GM23248 (cell line): ENCODE data around the gene REXO1. TPM values are rescaled to one million over a fixed set of nuclear protein-coding genes. Genes with fewer than 3 reads are reported as not detected.

Experiments used
- DNase-seq: peaks from one replicate; pipeline ENCODE4 v3.0.0-alpha.2; 2015
- H2AFZ ChIP-seq: fragments of 200-600 bp; sonication (generic); 2 replicates; pipeline ENCODE4 v1.6.1; 2016; ENCODE audit warnings: antibody characterized with exemption
- H3F3A ChIP-seq: fragments of 200-600 bp; sonication (generic); 2 replicates; pipeline ENCODE4 v1.6.1; 2016; ENCODE audit warnings: mild to moderate bottlenecking, antibody characterized with exemption, mixed run types; ENCODE audit not compliant: insufficient read depth
- H3K27ac ChIP-seq: fragments of 200-600 bp; sonication (generic); 2 replicates; pipeline ENCODE4 v1.5.1; 2016; ENCODE audit warnings: mild to moderate bottlenecking
- H3K27me3 ChIP-seq: fragments of 200-600 bp; sonication (generic); replicated peaks from 2 replicates; pipeline ENCODE4 v1.6.1; 2016; ENCODE audit warnings: mild to moderate bottlenecking; ENCODE audit not compliant: insufficient read depth
- H3K36me3 ChIP-seq: fragments of 200-600 bp; sonication (generic); 2 replicates; pipeline ENCODE4 v1.6.1; 2016; ENCODE audit warnings: low read depth, mild to moderate bottlenecking
- H3K4me1 ChIP-seq: fragments of 200-600 bp; sonication (generic); 2 replicates; pipeline ENCODE4 v1.6.1; 2016; ENCODE audit warnings: mild to moderate bottlenecking; ENCODE audit not compliant: insufficient read depth
- H3K4me2 ChIP-seq: fragments of 200-600 bp; sonication (generic); one replicate; pipeline ENCODE4 v1.6.1; 2016; ENCODE audit warnings: mild to moderate bottlenecking; ENCODE audit not compliant: unreplicated experiment
- H3K4me3 ChIP-seq: fragments of 200-600 bp; sonication (generic); 2 replicates; pipeline ENCODE4 v1.5.1; 2016; ENCODE audit warnings: mild to moderate bottlenecking
- H3K79me2 ChIP-seq: fragments of 200-600 bp; sonication (generic); 2 replicates; pipeline ENCODE4 v1.6.1; 2016; ENCODE audit warnings: mild to moderate bottlenecking; ENCODE audit not compliant: insufficient read depth
- H3K9ac ChIP-seq: fragments of 200-600 bp; sonication (generic); 2 replicates; pipeline ENCODE4 v1.6.1; 2016; ENCODE audit warnings: mild to moderate bottlenecking
- H3K9me2 ChIP-seq: fragments of 200-600 bp; sonication (generic); 2 replicates; pipeline ENCODE4 v1.6.1; 2016; ENCODE audit warnings: mixed run types, mild to moderate bottlenecking, moderate library complexity; ENCODE audit not compliant: insufficient read depth
- H3K9me3 ChIP-seq: fragments of 200-600 bp; sonication (generic); one replicate; pipeline ENCODE4 v1.6.1; 2017; ENCODE audit warnings: low read depth
- H4K20me1 ChIP-seq: fragments of 200-600 bp; sonication (generic); 2 replicates; pipeline ENCODE4 v1.6.0; 2016; ENCODE audit not compliant: insufficient read depth
- EZH2 ChIP-seq: fragments of 200-600 bp; sonication (generic); IDR thresholded peaks from 2 replicates; pipeline ENCODE4 v1.6.1; 2018; ENCODE audit warnings: antibody characterized with exemption, mild to moderate bottlenecking; ENCODE audit not compliant: insufficient read depth, poor library complexity, severe bottlenecking
- EZH2phosphoT487 ChIP-seq: fragments of 200-600 bp; sonication (generic); IDR thresholded peaks from 2 replicates; pipeline ENCODE4 v1.6.1; 2018; ENCODE audit warnings: antibody characterized with exemption, moderate library complexity, mild to moderate bottlenecking, low read depth; ENCODE audit not compliant: insufficient read depth
- WGBS, 2 experiments: methylation state at CpG; one replicate each; pipeline ENCODE4 v1.1.6; 2015 to 2017; ENCODE audit warnings: low lambda C conversion rate in 2 of 2, low coverage in 1 of 2; ENCODE audit errors: missing lambda C conversion rate in 2 of 2; 5-methylcytosine and 5-hydroxymethylcytosine counted together
- in situ Hi-C: fragments of 300-500 bp; cut with MboI; formaldehyde crosslinking; loops from 2 replicates; pipeline ENCODE4 v1.15.0; 2020
- polyA plus RNA-seq: library from polyadenylated mRNA; unstranded; fragments of >200 nt; fragmentation: Nextera tagmentation; extraction: Ambion mirVana; gene quantifications from 2 replicates; pipeline ENCODE4 v1.2.1, GENCODE V29; 2016
- total RNA-seq: library from RNA; depleted of rRNA; stranded (reverse); fragments of >200 nt; shearing (Covaris generic); gene quantifications from 2 replicates; pipeline ENCODE4 v1.2.3, GENCODE V29; 2014

Gene REXO1
- total and polyA plus RNA-seq, 2 experiments from 2014 or later: 4.9 to 5.2 TPM

DNA sequence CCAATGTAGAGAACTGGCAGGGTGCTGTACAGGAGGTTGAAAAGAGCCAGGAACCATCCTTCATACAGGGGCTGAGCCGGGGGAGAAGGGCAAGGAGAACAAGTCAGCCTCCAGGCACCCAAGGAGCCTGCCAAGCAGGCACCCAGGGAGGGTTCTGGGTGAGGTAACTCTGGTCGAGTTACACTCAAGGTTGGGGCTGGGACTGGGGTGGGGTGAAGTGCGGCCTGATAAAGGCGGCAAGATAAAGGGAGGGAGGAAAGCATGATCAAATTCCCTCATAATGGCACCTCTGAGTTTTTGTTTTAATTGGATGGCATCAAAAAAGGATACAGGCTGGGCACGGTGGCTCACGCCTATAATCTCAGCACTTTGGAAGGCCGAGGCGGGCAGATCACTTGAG, 61.2 kb downstream of the REXO1 start:
- H2AFZ ChIP-seq: no peak overlapping the region
- DNase-seq: no peak
- H3K36me3 ChIP-seq: no peaks in the 10 kb centered on the region
- in situ Hi-C loops: no loop called here
- H3K4me1 ChIP-seq: no peaks in the 10 kb centered on the region
- H3K9me2 ChIP-seq: no peaks in the 10 kb centered on the region
- H3K9me3 ChIP-seq: no peaks in the 10 kb centered on the region
- H4K20me1 ChIP-seq: no peaks in the 10 kb centered on the region
- no peak overlapping the region for H3K27ac ChIP-seq
- TF ChIP-seq EZH2phosphoT487: no peak
- no peaks in the 10 kb centered on the region for H3F3A ChIP-seq
- WGBS, 2 experiments: 58 to 69% methylated on average over 8 of the region's 8 CpGs
- no peak overlapping the region for H3K4me3 ChIP-seq
- H3K4me2 ChIP-seq: no peak overlapping the region
- H3K27me3 ChIP-seq: peaks cover 14% of the 10 kb centered on the region
- no peaks in the 10 kb centered on the region for H3K79me2 ChIP-seq
- no peak overlapping the region for H3K9ac ChIP-seq

DNA sequence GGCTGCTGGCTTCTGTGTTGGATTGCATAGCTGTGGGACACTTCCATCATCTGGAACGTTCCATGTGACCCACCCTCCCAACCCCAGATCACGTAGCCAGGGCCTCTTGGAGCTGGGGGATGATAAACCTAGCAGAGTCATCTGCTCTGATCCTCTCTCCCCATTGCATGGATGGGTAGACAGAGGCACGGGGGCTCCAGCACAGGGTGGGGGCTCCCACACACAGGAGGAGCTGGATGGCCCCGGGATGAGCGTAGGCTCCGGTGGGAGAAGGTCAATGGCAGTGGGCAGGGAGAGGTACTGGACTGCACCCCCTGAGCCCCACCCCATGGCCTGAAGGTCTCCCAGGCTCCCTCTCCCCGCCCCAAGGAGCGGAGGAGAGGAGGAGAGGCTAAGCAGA, 61.6 kb downstream of the REXO1 start:
- H3K27me3 ChIP-seq: peaks cover 14% of the 10 kb centered on the region
- no peaks in the 10 kb centered on the region for H3K79me2 ChIP-seq
- no peaks in the 10 kb centered on the region for H3F3A ChIP-seq
- in situ Hi-C loops: no loop called here
- 46 to 61% methylated on average over 8 of the region's 8 CpGs for WGBS, 2 experiments
- H3K9me2 ChIP-seq: no peaks in the 10 kb centered on the region
- H3K4me1 ChIP-seq: no peaks in the 10 kb centered on the region
- no peak overlapping the region for H3K27ac ChIP-seq
- H3K9me3 ChIP-seq: no peaks in the 10 kb centered on the region
- H3K9ac ChIP-seq: no peak overlapping the region
- H3K4me3 ChIP-seq: no peak overlapping the region
- no peak overlapping the region for H2AFZ ChIP-seq
- H3K36me3 ChIP-seq: no peaks in the 10 kb centered on the region
- no peak for TF ChIP-seq EZH2
- TF ChIP-seq EZH2phosphoT487: no peak
- H4K20me1 ChIP-seq: no peaks in the 10 kb centered on the region
- no peak for DNase-seq
- no peak overlapping the region for H3K4me2 ChIP-seq

DNA sequence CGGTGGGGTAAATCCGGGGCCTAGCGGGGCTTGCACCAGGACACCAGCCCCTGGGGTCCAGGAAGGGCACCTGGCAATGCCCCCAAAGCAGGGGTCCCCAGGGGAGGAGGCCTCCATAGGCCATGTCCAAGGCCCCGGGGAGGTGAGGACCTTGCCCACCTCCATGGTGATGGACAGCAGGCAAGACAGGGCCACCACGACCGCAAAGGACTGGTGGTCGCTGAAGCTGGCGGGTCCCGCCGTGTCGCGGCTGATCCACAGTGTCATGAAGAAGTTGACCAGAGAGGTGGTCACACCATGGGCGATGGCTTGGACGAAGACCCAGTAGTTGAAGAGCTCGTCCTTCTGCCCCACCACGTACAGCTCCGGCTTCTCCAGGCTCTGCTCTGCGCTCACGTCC, 63.0 kb downstream of the REXO1 start:
- Histone ChIP-seq H3K36me3 (no peaks in the 10 kb centered on the region), H3F3A (no peaks in the 10 kb centered on the region), H3K9me2 (no peaks in the 10 kb centered on the region), H3K9ac (no peak overlapping the region), H3K4me1 (no peaks in the 10 kb centered on the region), H3K27ac (no peak overlapping the region), H3K27me3 (peaks cover 14% of the 10 kb centered on the region), H4K20me1 (no peaks in the 10 kb centered on the region), H2AFZ (no peak overlapping the region), H3K4me2 (no peak overlapping the region), H3K9me3 (no peaks in the 10 kb centered on the region), H3K4me3 (no peak overlapping the region), H3K79me2 (no peaks in the 10 kb centered on the region)
- in situ Hi-C loops: no loop called here
- no peak for DNase-seq
- 66 to 67% methylated on average over 18 to 19 of the region's 19 CpGs for WGBS, 2 experiments
- TF ChIP-seq EZH2phosphoT487: no peak
- TF ChIP-seq EZH2: no peak

DNA sequence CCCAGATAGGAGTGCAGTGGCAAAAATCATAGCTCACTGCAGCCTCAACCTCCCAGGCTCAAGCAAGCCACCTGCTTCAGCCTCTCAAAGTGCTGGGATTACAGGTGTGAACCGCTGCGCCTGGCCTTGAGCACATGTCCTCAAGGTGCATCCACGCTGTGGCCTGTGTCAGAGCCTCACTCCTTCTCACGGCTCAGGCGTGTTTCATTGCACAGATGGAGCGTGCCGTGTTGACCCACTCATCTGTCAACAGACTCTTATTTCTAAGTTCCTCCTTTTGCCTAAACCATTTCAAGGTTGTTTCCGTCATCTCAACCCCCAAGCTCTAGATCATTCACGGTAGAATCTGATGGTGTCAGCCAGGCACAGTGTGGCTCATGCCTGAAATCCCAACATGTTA, 64.4 kb downstream of the REXO1 start:
- no peaks in the 10 kb centered on the region for H3K79me2 ChIP-seq
- no peaks in the 10 kb centered on the region for H3F3A ChIP-seq
- H4K20me1 ChIP-seq: no peaks in the 10 kb centered on the region
- WGBS, 2 experiments: 78 to 79% methylated on average over 9 of the region's 9 CpGs
- H3K9me2 ChIP-seq: no peaks in the 10 kb centered on the region
- in situ Hi-C loops: no loop called here
- no peak overlapping the region for H3K4me2 ChIP-seq
- no peak for DNase-seq
- no peaks in the 10 kb centered on the region for H3K4me1 ChIP-seq
- no peak overlapping the region for H2AFZ ChIP-seq
- no peak overlapping the region for H3K27ac ChIP-seq
- TF ChIP-seq EZH2phosphoT487 (no peak), EZH2 (no peak)
- peaks cover 24% of the 10 kb centered on the region for H3K27me3 ChIP-seq
- no peaks in the 10 kb centered on the region for H3K36me3 ChIP-seq
- no peaks in the 10 kb centered on the region for H3K9me3 ChIP-seq
- no peak overlapping the region for H3K9ac ChIP-seq
- no peak overlapping the region for H3K4me3 ChIP-seq

DNA sequence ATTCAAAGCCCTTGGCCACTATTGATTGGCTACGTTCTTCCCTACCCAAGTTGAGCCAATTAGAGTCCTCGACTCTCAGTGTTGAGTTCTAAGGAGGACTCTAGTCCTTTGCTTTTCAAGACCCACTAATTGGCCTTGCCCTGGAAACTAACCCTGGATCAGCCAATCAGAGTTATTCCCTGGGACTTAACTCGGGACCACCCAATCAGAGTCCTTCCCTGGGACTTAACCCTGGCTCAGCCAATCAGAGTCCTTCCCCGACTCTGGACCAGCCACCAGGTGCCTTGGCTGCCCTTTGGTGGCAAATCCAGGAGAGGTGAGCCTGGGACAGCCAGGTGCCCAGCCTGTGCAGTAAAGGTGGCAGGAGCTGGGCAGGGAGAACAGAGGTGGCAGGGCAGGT, 64.9 kb downstream of the REXO1 start:
- H3K4me3 ChIP-seq: no peak overlapping the region
- TF ChIP-seq EZH2 (no peak), EZH2phosphoT487 (no peak)
- no peak overlapping the region for H2AFZ ChIP-seq
- no peaks in the 10 kb centered on the region for H3K36me3 ChIP-seq
- no peaks in the 10 kb centered on the region for H3K9me3 ChIP-seq
- H4K20me1 ChIP-seq: no peaks in the 10 kb centered on the region
- H3K27ac ChIP-seq: no peak overlapping the region
- DNase-seq: no peak
- no peak overlapping the region for H3K4me2 ChIP-seq
- no peak overlapping the region for H3K9ac ChIP-seq
- H3K4me1 ChIP-seq: no peaks in the 10 kb centered on the region
- H3K9me2 ChIP-seq: no peaks in the 10 kb centered on the region
- in situ Hi-C loops: no loop called here
- H3K27me3 ChIP-seq: peaks cover 25% of the 10 kb centered on the region
- no peaks in the 10 kb centered on the region for H3K79me2 ChIP-seq
- no peaks in the 10 kb centered on the region for H3F3A ChIP-seq
- 49 to 58% methylated on average over 4 of the region's 4 CpGs for WGBS, 2 experiments
